A673 (cell line): ENCODE measurements around the gene SEMA4C.

ENCODE experiments used
- CTCF ChIP-seq: fragments of 300-800, 200-600 bp; sonication (generic); conservative IDR thresholded peaks from 2 replicates; pipeline ENCODE4 v1.5.1; 2017; ENCODE audit warnings: low read depth, mild to moderate bottlenecking, antibody characterized with exemption, low read length, moderate library complexity, mixed read lengths
- EZH2 ChIP-seq: fragments of 200-600 bp; sonication (generic); IDR thresholded peaks from 2 replicates; pipeline ENCODE4 v1.6.1; 2017; ENCODE audit warnings: borderline replicate concordance, low read depth, mild to moderate bottlenecking, mixed read lengths, antibody characterized with exemption, low read length; ENCODE audit not compliant: poor library complexity, severe bottlenecking

GRCh38 chr2:96865654-96866053, 4.2 kb downstream of the SEMA4C start:
- TF ChIP-seq CTCF (no peak), EZH2 (no peak)
